ENCODE results near the gene ALKBH2. TPM values are rescaled to one million over a fixed set of nuclear protein-coding genes. Genes with fewer than 3 reads are reported as not detected.

ALKBH2 gene
- total and polyA plus RNA-seq, 7 experiments from 2014 or later = 13.2 to 23.2 (median 18.0) TPM

GRCh38 chr12:109105176-109105575 is 11.9 kb upstream of the ALKBH2 start:
- no peaks in the 10 kb centered on the region for H3K27me3 ChIP-seq (ENCODE audit: control insufficient read depth in 2 of 2, insufficient read depth in 2 of 2, low read length in 2 of 2)
- peaks cover 0 to under 1% of the 10 kb centered on the region in 2 donors for H3K4me1 ChIP-seq (ENCODE audit: control insufficient read depth in 2 of 2, insufficient read depth in 2 of 2, low read length in 2 of 2)
- no peaks in the 10 kb centered on the region for H3K9me3 ChIP-seq (ENCODE audit: control insufficient read depth in 2 of 3, low read length in 3 of 3)
- peaks cover 0 to 56% (median 3%) of the 10 kb centered on the region in 3 experiments for H3K36me3 ChIP-seq (ENCODE audit: control insufficient read depth in 2 of 3, insufficient read depth in 3 of 3, low read length in 3 of 3)
- H3K4me3 ChIP-seq (ENCODE audit: low read length) = no peak overlapping the region
- H3K27ac Mint-ChIP-seq = no peak overlapping the region
- no peaks in the 10 kb centered on the region for H3K27me3 Mint-ChIP-seq
- H3K27ac ChIP-seq (ENCODE audit: low read depth, low read length) = no peak overlapping the region
- intact Hi-C loops (cut with micrococcal nuclease) = no loop called here
- DNase-seq (no peak), ATAC-seq (no peak)
- H3K4me3 Mint-ChIP-seq = no peak overlapping the region
- ChIA-PET POLR2A (interaction anchor here (0.5 kb wide), 1 partner anchor 63 kb away, joined by 3 read pairs; no protein-coding TSS in a partner anchor), CTCF (interaction anchor here (0.6 kb wide), 1 partner anchor 113 kb away, joined by 3 read pairs; no protein-coding TSS in a partner anchor)
- peaks cover 1 to 7% (median 7%) of the 10 kb centered on the region in 7 donors for H3K4me1 Mint-ChIP-seq
- no peaks in the 10 kb centered on the region for H3K9me3 Mint-ChIP-seq
- H3K36me3 Mint-ChIP-seq = peaks cover 0 to 25% (median 21%) of the 10 kb centered on the region in 5 donors

GRCh38 chr12:109102491-109102890 is 9.2 kb upstream of the ALKBH2 start:
- ChIA-PET CTCF (no interaction called here), POLR2A (no interaction called here)
- Mint-ChIP-seq H3K4me3 (no peak overlapping the region), H3K27ac (no peak overlapping the region), H3K27me3 (no peaks in the 10 kb centered on the region), H3K4me1 (peaks cover 19 to 32% (median 26%) of the 10 kb centered on the region in 7 donors), H3K9me3 (no peaks in the 10 kb centered on the region), H3K36me3 (peaks cover 0 to 33% (median 13%) of the 10 kb centered on the region in 5 donors)
- Histone ChIP-seq H3K27ac (ENCODE audit: low read depth, low read length) (no peak overlapping the region), H3K4me1 (ENCODE audit: control insufficient read depth in 2 of 2, insufficient read depth in 2 of 2, low read length in 2 of 2) (peaks cover 16% of the 10 kb centered on the region in 2 donors), H3K4me3 (ENCODE audit: low read length) (no peak overlapping the region), H3K9me3 (ENCODE audit: control insufficient read depth in 2 of 3, low read length in 3 of 3) (no peaks in the 10 kb centered on the region), H3K36me3 (ENCODE audit: control insufficient read depth in 2 of 3, insufficient read depth in 3 of 3, low read length in 3 of 3) (peaks cover 0 to 53% (median 3%) of the 10 kb centered on the region in 3 experiments), H3K27me3 (ENCODE audit: control insufficient read depth in 2 of 2, insufficient read depth in 2 of 2, low read length in 2 of 2) (no peaks in the 10 kb centered on the region)
- DNase-seq = no peak
- intact Hi-C loops (cut with micrococcal nuclease) = no loop called here
- ATAC-seq = no peak

GRCh38 chr12:109100741-109101140 is 7.5 kb upstream of the ALKBH2 start:
- Histone ChIP-seq H3K9me3 (ENCODE audit: control insufficient read depth in 2 of 3, low read length in 3 of 3) (no peaks in the 10 kb centered on the region), H3K36me3 (ENCODE audit: control insufficient read depth in 2 of 3, insufficient read depth in 3 of 3, low read length in 3 of 3) (peaks cover 0 to 43% (median 0%) of the 10 kb centered on the region in 3 experiments), H3K4me3 (ENCODE audit: low read length) (no peak overlapping the region), H3K27me3 (ENCODE audit: control insufficient read depth in 2 of 2, insufficient read depth in 2 of 2, low read length in 2 of 2) (no peaks in the 10 kb centered on the region), H3K27ac (ENCODE audit: low read depth, low read length) (no peak overlapping the region), H3K4me1 (ENCODE audit: control insufficient read depth in 2 of 2, insufficient read depth in 2 of 2, low read length in 2 of 2) (peaks cover 16% of the 10 kb centered on the region in 2 donors)
- H3K36me3 Mint-ChIP-seq = peaks cover 0 to 33% (median 11%) of the 10 kb centered on the region in 5 donors
- H3K9me3 Mint-ChIP-seq = no peaks in the 10 kb centered on the region
- ATAC-seq (no peak), DNase-seq (no peak)
- intact Hi-C loops (cut with micrococcal nuclease) = no loop called here
- CTCF ChIA-PET = interaction anchor here (0.6 kb wide), 1 partner anchor 217 kb away, joined by 4 read pairs; no protein-coding TSS in a partner anchor
- H3K4me1 Mint-ChIP-seq = peaks cover 19 to 32% (median 26%) of the 10 kb centered on the region in 7 donors
- peak overlapping the region in 1 of 9 donors; percentile 19 for H3K27ac Mint-ChIP-seq
- H3K27me3 Mint-ChIP-seq = no peaks in the 10 kb centered on the region
- peak overlapping the region in 1 of 10 donors; percentile 84 for H3K4me3 Mint-ChIP-seq
- POLR2A ChIA-PET = interaction anchor here (0.6 to 1.3 kb wide), 2 partner anchors 9 to 53 kb away, joined by 3 to 4 read pairs; no protein-coding TSS in a partner anchor

GRCh38 chr12:109099431-109100020 is 6.3 kb upstream of the ALKBH2 start:
- H3K27ac ChIP-seq (ENCODE audit: low read depth, low read length) = peak overlapping the region; percentile 75

GRCh38 chr12:109098651-109099050 is 5.4 kb upstream of the ALKBH2 start:
- peaks cover 18% of the 10 kb centered on the region in 2 donors for H3K4me1 ChIP-seq (ENCODE audit: control insufficient read depth in 2 of 2, insufficient read depth in 2 of 2, low read length in 2 of 2)
- peaks cover 21 to 39% (median 34%) of the 10 kb centered on the region in 7 donors for H3K4me1 Mint-ChIP-seq

More at GRCh38 chr12:109099431-109100020, 6.3 kb upstream of the ALKBH2 start:
- no peaks in the 10 kb centered on the region for H3K27me3 Mint-ChIP-seq
- Histone ChIP-seq H3K36me3 (ENCODE audit: control insufficient read depth in 2 of 3, insufficient read depth in 3 of 3, low read length in 3 of 3) (peaks cover 0 to 32% (median 0%) of the 10 kb centered on the region in 3 experiments), H3K27me3 (ENCODE audit: control insufficient read depth in 2 of 2, insufficient read depth in 2 of 2, low read length in 2 of 2) (no peaks in the 10 kb centered on the region), H3K4me3 (ENCODE audit: low read length) (peak overlapping the region; percentile 71), H3K4me1 (ENCODE audit: control insufficient read depth in 2 of 2, insufficient read depth in 2 of 2, low read length in 2 of 2) (peaks cover 16% of the 10 kb centered on the region in 2 donors), H3K9me3 (ENCODE audit: control insufficient read depth in 2 of 3, low read length in 3 of 3) (no peaks in the 10 kb centered on the region)
- DNase-seq = no peak
- no peak for ATAC-seq
- ChIA-PET POLR2A (interaction anchor here (1.0 to 1.3 kb wide), 3 partner anchors 11 to 241 kb away, joined by 3 to 4 read pairs (median 3); partner anchors contain the start of gene USP30), CTCF (interaction anchor here (0.8 to 1.0 kb wide), 2 partner anchors 215 to 1994 kb away, joined by 3 to 4 read pairs; no protein-coding TSS in a partner anchor)
- H3K36me3 Mint-ChIP-seq = peaks cover 0 to 28% (median 4%) of the 10 kb centered on the region in 5 donors
- H3K4me1 Mint-ChIP-seq = peaks cover 19 to 32% (median 26%) of the 10 kb centered on the region in 7 donors
- H3K4me3 Mint-ChIP-seq = peak overlapping the region; percentile 65 to 90 (median 87)
- H3K9me3 Mint-ChIP-seq = no peaks in the 10 kb centered on the region
- H3K27ac Mint-ChIP-seq = peak overlapping the region in 7 of 9 donors; percentile 10 to 85 (median 68)
- intact Hi-C loops (cut with micrococcal nuclease) = loop anchor here (2.0 to 10.0 kb wide), 10 partner anchors 55 to 1515 kb away; partner anchors contain the start of genes ANKRD13A (in 1 of the 2), CORO1C (in 1 of the 2), FICD (in 1 of the 2) and GIT2 (in 1 of the 2)

GRCh38 chr12:109098183-109098604 is 4.9 kb upstream of the ALKBH2 start:
- peaks cover 19 to 20% of the 10 kb centered on the region in 2 donors for H3K4me1 ChIP-seq (ENCODE audit: control insufficient read depth in 2 of 2, insufficient read depth in 2 of 2, low read length in 2 of 2)
- intact Hi-C loops (cut with micrococcal nuclease) = loop anchor here (1.0 to 10.0 kb wide), 16 partner anchors 13 to 1517 kb away; partner anchors contain the start of genes FICD (in 2 of the 2), ANKRD13A (in 1 of the 2), CORO1C (in 1 of the 2) and GIT2 (in 1 of the 2)
- no peaks in the 10 kb centered on the region for H3K9me3 Mint-ChIP-seq
- ATAC-seq (peak; percentile 26), DNase-seq (no peak)
- no peaks in the 10 kb centered on the region for H3K27me3 Mint-ChIP-seq
- peak overlapping the region; percentile 71 for H3K4me3 ChIP-seq (ENCODE audit: low read length)
- no peaks in the 10 kb centered on the region for H3K27me3 ChIP-seq (ENCODE audit: control insufficient read depth in 2 of 2, insufficient read depth in 2 of 2, low read length in 2 of 2)
- peak overlapping the region; percentile 75 for H3K27ac ChIP-seq (ENCODE audit: low read depth, low read length)
- no peaks in the 10 kb centered on the region for H3K9me3 ChIP-seq (ENCODE audit: control insufficient read depth in 2 of 3, low read length in 3 of 3)
- ChIA-PET CTCF (no interaction called here), POLR2A (interaction anchor here (1.0 to 1.2 kb wide), 4 partner anchors 12 to 240 kb away, joined by 3 to 7 read pairs (median 3); partner anchors contain the start of gene USP30)
- H3K27ac Mint-ChIP-seq = peak overlapping the region; percentile 22 to 88 (median 74)
- H3K36me3 ChIP-seq (ENCODE audit: control insufficient read depth in 2 of 3, insufficient read depth in 3 of 3, low read length in 3 of 3) = peaks cover 0 to 19% (median 0%) of the 10 kb centered on the region in 3 experiments
- H3K4me1 Mint-ChIP-seq = peaks cover 21 to 44% (median 38%) of the 10 kb centered on the region in 7 donors
- H3K4me3 Mint-ChIP-seq = peak overlapping the region; percentile 84 to 90 (median 88)
- H3K36me3 Mint-ChIP-seq = peaks cover 0 to 22% (median 3%) of the 10 kb centered on the region in 5 donors

More at GRCh38 chr12:109098651-109099050, 5.4 kb upstream of the ALKBH2 start:
- Histone ChIP-seq H3K4me3 (ENCODE audit: low read length) (peak overlapping the region; percentile 71), H3K9me3 (ENCODE audit: control insufficient read depth in 2 of 3, low read length in 3 of 3) (no peaks in the 10 kb centered on the region), H3K27ac (ENCODE audit: low read depth, low read length) (peak overlapping the region; percentile 75), H3K36me3 (ENCODE audit: control insufficient read depth in 2 of 3, insufficient read depth in 3 of 3, low read length in 3 of 3) (peaks cover 0 to 23% (median 0%) of the 10 kb centered on the region in 3 experiments), H3K27me3 (ENCODE audit: control insufficient read depth in 2 of 2, insufficient read depth in 2 of 2, low read length in 2 of 2) (no peaks in the 10 kb centered on the region)
- intact Hi-C loops (cut with micrococcal nuclease) = loop anchor here (1.0 to 10.0 kb wide), 16 partner anchors 13 to 1516 kb away; partner anchors contain the start of genes FICD (in 2 of the 2), ANKRD13A (in 1 of the 2), CORO1C (in 1 of the 2) and GIT2 (in 1 of the 2)
- ChIA-PET POLR2A (interaction anchor here (1.0 to 1.2 kb wide), 4 partner anchors 12 to 240 kb away, joined by 3 to 7 read pairs (median 3); partner anchors contain the start of gene USP30), CTCF (interaction anchor here (0.8 to 1.0 kb wide), 2 partner anchors 215 to 1995 kb away, joined by 3 to 4 read pairs; no protein-coding TSS in a partner anchor)
- peak overlapping the region; percentile 84 to 90 (median 88) for H3K4me3 Mint-ChIP-seq
- H3K27me3 Mint-ChIP-seq = no peaks in the 10 kb centered on the region
- peaks cover 0 to 24% (median 4%) of the 10 kb centered on the region in 5 donors for H3K36me3 Mint-ChIP-seq
- H3K27ac Mint-ChIP-seq = peak overlapping the region; percentile 22 to 88 (median 74)
- H3K9me3 Mint-ChIP-seq = no peaks in the 10 kb centered on the region
- ATAC-seq (no peak), DNase-seq (no peak)
